Esophagus (tissue), 2 donors: Measurements from ENCODE around the gene SLC26A3. TPM values are rescaled to one million over a fixed set of nuclear protein-coding genes. Genes with fewer than 3 reads are reported as not detected.
"Not testable (repeated sequence)": the region's sequence is repeated elsewhere in the genome, so short reads cannot be mapped to it uniquely, and the experiment has no call there.

ENCODE experiments used
- H3K27ac ChIP-seq, 2 donors: one replicate each; pipeline ENCODE4 v1.5.1; 2013; ENCODE audit warnings: low read depth in 2 of 2, mild to moderate bottlenecking in 2 of 2, inconsistent platforms in 1 of 2, low read length in 1 of 2, moderate library complexity in 1 of 2
- H3K27me3 ChIP-seq, 2 donors: one replicate each; pipeline ENCODE4 v1.6.1; 2013; ENCODE audit warnings: low read length in 2 of 2, control low read depth in 1 of 2, mild to moderate bottlenecking in 1 of 2; ENCODE audit not compliant: insufficient read depth in 2 of 2, control insufficient read depth in 1 of 2
- H3K36me3 ChIP-seq, 2 donors: one replicate each; pipeline ENCODE4 v1.6.1; 2013; ENCODE audit warnings: low read length in 1 of 2; ENCODE audit not compliant: control insufficient read depth in 2 of 2, insufficient read depth in 2 of 2
- H3K4me1 ChIP-seq, 2 donors: one replicate each; pipeline ENCODE4 v1.6.1; 2013; ENCODE audit warnings: low read length in 1 of 2; ENCODE audit not compliant: control insufficient read depth in 2 of 2, insufficient read depth in 2 of 2
- H3K4me3 ChIP-seq, 2 donors: one replicate each; pipeline ENCODE4 v1.5.1; 2013; ENCODE audit warnings: low read length in 2 of 2, mild to moderate bottlenecking in 2 of 2, low read depth in 1 of 2, moderate library complexity in 1 of 2
- H3K9me3 ChIP-seq, 2 donors: one replicate each; pipeline ENCODE4 v1.6.1; 2013; ENCODE audit warnings: mild to moderate bottlenecking in 2 of 2, low read depth in 1 of 2, low read length in 1 of 2, moderate library complexity in 1 of 2; ENCODE audit not compliant: control insufficient read depth in 2 of 2, insufficient read depth in 1 of 2
- WGBS, 2 donors: extraction: QIAGEN DNeasy Blood & Tissue Kit; methylation state at CpG; one replicate each; pipeline ENCODE4 v1.1.7; 2013; 5-methylcytosine and 5-hydroxymethylcytosine counted together
- polyA plus RNA-seq, 2 donors: library from polyadenylated mRNA; stranded (reverse); fragments of 200-250 nt; gene quantifications; one replicate each; pipeline ENCODE4 v1.2.3, GENCODE V29; 2013
- donor health status: healthy with polysubstance abuse.
- donor health status: Bipolar disorder and iron deficiency.

SLC26A3 gene
- polyA plus RNA-seq, result under 1 TPM; 0.01 to 0.18 TPM

DNA sequence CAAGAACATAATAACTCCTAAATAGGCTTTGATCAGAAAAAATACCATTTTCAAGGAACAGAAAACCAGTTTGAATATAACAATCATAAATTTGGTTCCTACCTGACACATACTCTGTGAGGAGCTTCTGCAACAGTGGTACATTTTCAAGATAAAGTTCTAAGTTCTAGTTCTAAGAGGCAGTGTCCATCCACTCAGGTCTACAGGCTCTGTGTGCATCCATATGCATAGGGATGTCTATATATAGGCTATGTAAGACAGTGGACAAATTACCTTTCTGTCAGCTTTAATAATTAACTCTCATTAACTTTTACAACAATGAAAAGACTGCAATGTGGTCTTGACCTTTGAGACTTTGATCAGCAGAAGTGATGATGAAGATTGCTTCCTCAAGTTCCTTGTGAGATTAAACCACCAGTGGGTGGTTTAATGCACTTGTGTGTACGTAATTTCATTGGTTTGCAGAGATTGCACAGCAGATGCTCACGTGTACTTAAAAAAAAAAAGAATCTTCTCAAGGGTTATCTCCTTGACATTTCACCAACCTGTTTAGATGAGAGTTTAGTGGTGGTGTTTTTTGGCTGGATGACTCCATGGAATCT lies at the start of gene SLC26A3:
TSS of gene SLC26A3 (minus strand) at position 215 of the 602 bp plus-strand sequence. CDS start 8,714 bp downstream, outside the sequence.
- Histone ChIP-seq H3K4me1 (no peaks in the 10 kb centered on the region), H3K36me3 (no peaks in the 10 kb centered on the region), H3K4me3 (no peak within 1 kb of the TSS), H3K27ac (no peak within 1 kb of the TSS), H3K27me3 (peaks cover 0 to 3% of the 10 kb centered on the region in 2 donors), H3K9me3 (no peaks in the 10 kb centered on the region)
- 58 to 68% methylated on average over 2 of the region's 2 CpGs for WGBS, 2 donors

DNA sequence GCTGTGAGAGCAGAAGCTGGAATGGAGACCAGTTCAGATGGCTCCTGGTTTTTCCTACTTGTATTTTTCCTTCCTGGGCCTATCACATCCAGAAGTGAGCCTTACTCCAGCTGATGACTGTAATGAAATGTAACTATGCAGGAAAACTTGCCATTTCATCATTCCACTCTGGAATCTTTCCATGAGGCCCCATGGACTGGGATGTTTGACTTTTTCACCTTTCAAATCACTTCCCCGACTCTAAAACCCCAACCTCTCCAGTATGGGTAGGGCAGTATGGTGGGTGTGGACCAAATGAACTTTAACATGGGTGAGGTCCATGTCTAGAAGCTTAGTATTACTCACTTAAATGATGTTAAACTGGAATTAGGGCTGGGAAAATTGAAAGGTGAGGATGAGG lies 47.6 kb upstream of the SLC26A3 start:
- WGBS, 2 donors, result 32 to 34% methylated on average over 1 of the region's 1 CpG
- Histone ChIP-seq H3K4me3 (no peak overlapping the region), H3K27ac (no peak overlapping the region), H3K9me3 (no peaks in the 10 kb centered on the region), H3K36me3 (no peaks in the 10 kb centered on the region), H3K27me3 (no peaks in the 10 kb centered on the region), H3K4me1 (no peaks in the 10 kb centered on the region)

DNA sequence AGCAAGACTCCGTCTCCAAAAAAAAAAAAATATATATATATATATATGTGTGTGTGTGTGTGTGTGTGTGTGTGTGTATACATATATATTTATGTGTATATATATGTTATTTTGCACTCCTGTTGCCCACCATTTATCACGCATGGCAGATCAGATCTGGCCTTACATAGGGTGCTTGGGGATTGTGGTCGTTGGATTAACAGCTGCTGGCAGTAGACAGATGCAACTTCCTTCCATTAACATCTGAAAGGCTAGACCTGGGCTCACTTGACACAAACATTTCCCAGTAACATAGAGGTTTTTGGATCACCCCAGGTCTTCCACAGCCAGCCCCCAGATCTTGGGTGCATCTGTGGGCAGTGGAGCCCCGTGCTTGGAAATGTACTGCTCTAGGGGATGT lies 47.2 kb upstream of the SLC26A3 start:
- Histone ChIP-seq H3K9me3 (no peaks in the 10 kb centered on the region), H3K27ac (no peak overlapping the region), H3K36me3 (no peaks in the 10 kb centered on the region), H3K27me3 (no peaks in the 10 kb centered on the region), H3K4me1 (no peaks in the 10 kb centered on the region), H3K4me3 (no peak overlapping the region)
- WGBS, 2 donors, result 84 to 91% methylated on average over 4 of the region's 4 CpGs

DNA sequence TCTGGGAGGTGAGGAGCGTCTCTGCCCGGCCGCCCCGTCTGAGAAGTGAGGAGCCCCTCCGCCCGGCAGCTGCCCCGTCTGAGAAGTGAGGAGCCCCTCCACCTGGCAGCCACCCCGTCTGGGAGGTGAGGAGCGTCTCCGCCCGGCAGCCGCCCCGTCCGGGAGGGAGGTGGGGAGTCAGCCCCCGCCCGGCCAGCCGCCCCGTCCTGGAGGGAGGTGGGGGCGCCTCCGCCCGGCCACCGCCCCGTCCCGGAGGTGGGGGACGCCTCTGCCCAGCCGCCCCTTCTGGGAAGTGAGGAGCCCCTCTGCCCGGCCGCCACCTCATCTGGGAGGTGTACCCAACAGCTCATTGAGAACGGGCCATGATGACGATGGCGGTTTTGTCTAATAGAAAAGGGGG lies 45.2 kb upstream of the SLC26A3 start:
- not testable (repeated sequence) for H3K4me1 ChIP-seq, H3K27ac ChIP-seq, H3K36me3 ChIP-seq, H3K9me3 ChIP-seq, H3K4me3 ChIP-seq, H3K27me3 ChIP-seq
- WGBS, 2 donors, result 95 to 98% methylated on average over 10 to 31 of the region's 31 CpGs

DNA sequence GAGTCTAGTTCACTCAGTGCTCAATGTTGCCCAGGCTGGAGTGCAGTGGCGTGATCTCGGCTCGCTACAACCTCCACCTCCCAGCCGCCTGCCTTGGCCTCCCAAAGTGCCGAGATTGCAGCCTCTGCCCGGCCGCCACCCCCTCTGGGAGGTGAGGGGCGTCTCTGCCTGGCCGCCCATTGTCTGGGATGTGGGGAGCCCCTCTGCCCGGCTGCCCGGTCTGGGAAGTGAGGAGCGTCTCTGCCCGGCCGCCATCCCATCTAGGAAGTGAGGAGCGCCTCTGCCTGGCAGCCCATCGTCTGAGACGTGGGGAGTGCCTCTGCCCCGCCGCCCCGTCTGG lies 44.8 kb upstream of the SLC26A3 start:
- H3K9me3 ChIP-seq, H3K4me3 ChIP-seq, H3K36me3 ChIP-seq, H3K27ac ChIP-seq, H3K4me1 ChIP-seq, H3K27me3 ChIP-seq: not testable (repeated sequence)
- WGBS, 2 donors, result 95% methylated on average over 17 to 20 of the region's 20 CpGs

DNA sequence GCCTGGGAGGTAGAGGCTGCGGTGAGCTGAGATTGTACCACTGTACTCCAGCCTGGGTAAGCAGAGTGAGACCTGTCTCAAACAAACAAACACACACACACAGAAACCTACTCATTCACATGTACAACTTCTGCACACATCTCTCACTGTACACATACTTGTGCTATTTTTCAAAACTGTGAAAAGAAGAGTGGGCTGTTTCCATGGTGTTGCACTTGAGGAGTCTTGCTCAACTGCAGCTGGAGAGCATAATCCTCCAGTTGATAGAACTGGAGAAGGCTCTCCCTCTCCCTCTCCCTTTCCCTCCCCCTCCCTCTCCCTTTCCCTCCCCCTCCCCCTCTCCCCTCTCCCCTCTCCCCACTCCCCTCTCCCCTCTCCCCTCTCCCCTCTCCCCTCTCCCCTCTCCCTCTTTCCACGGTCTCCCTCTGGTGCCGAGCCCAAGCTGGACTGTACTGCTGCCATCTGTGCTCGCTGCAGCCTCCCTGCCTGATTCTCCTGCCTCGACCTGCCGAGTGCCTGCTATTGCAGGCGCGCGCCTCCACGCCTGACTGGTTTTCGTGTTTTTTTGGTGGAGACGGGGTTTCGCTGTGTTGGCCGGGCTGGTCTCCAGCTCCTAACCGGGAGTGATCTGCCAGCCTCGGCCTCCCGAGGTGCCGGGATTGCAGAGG lies 44.3 kb upstream of the SLC26A3 start:
- Histone ChIP-seq H3K27me3 (no peaks in the 10 kb centered on the region), H3K36me3 (no peaks in the 10 kb centered on the region), H3K27ac (no peak overlapping the region), H3K9me3 (no peaks in the 10 kb centered on the region), H3K4me3 (no peak overlapping the region), H3K4me1 (no peaks in the 10 kb centered on the region)
- WGBS, 2 donors, result 91 to 97% methylated on average over 12 to 17 of the region's 18 CpGs

DNA sequence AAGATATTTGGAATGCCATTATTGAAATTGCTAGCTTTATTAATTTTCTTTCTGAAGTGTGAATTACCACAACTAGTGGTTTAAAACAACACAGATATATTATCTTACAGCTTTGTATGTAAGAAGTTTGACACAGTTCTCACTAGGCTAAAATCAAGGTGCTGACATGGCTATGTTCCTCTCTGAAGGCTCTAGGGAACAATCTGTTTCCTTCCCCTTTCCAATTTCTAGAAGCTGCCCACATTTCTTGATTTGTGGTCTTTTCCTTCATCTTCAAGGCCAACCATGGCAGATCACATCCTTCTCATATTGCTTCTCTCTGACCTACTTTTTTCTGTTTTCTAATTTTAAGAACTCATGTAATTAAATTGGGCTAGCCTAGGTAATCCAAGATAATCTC lies 43.3 kb upstream of the SLC26A3 start:
- no peaks in the 10 kb centered on the region for H3K27me3 ChIP-seq
- no peaks in the 10 kb centered on the region for H3K36me3 ChIP-seq
- H3K9me3 ChIP-seq, result no peaks in the 10 kb centered on the region
- no peak overlapping the region for H3K4me3 ChIP-seq
- H3K27ac ChIP-seq, result no peak overlapping the region
- H3K4me1 ChIP-seq, result no peaks in the 10 kb centered on the region

DNA sequence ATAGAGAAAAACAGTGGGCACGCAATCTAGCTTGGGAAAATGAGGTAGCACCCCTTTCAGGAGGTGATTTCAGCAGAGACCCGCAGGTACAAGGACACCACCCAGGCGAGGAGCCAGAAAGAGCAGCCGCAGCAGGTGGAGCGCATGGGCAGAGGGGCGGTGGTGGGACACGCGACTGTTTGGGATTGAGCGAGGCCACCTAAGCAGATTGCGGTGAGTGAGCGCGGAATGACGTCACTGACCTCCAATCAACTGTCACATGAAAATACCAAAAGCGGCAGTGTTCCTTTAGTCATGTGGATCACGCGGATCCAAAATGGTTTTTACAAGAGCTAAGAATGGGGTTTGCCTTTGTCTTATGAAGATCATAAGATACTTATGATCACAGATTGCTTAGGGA lies 40.2 kb upstream of the SLC26A3 start:
- 91 to 95% methylated on average over 16 of the region's 16 CpGs for WGBS, 2 donors
- Histone ChIP-seq H3K36me3 (no peaks in the 10 kb centered on the region), H3K4me3 (no peak overlapping the region), H3K4me1 (no peaks in the 10 kb centered on the region), H3K27ac (no peak overlapping the region), H3K9me3 (peaks cover 0 to 2% of the 10 kb centered on the region in 2 donors), H3K27me3 (no peaks in the 10 kb centered on the region)

DNA sequence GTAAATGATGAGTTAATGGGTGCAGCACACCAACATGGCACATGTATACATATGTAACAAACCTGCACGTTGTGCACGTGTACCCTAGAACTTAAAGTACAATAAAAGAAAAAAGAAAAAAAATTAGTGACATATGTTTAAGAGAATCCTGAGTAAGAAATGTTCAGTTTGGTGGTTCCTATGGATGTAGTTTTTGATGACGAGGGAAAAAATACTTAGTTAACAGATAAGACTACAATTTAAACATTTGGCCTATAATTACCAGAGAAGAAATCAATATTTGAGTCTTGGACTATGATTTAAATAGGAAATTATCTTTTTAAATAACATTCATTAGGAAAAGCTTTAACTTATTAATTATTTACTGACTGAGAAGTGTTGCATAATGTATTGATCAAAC lies 39.2 kb upstream of the SLC26A3 start:
- 86 to 94% methylated on average over 3 of the region's 3 CpGs for WGBS, 2 donors
- H3K4me1 ChIP-seq, result no peaks in the 10 kb centered on the region
- H3K9me3 ChIP-seq, result peaks cover 0 to 2% of the 10 kb centered on the region in 2 donors
- H3K27ac ChIP-seq, result no peak overlapping the region
- H3K36me3 ChIP-seq, result no peaks in the 10 kb centered on the region
- no peaks in the 10 kb centered on the region for H3K27me3 ChIP-seq
- H3K4me3 ChIP-seq, result no peak overlapping the region
